LHCN-M2 (cell line): Measurements from ENCODE around the gene AP1AR. TPM values are rescaled to one million over a fixed set of nuclear protein-coding genes. Genes with fewer than 3 reads are reported as not detected.
"Not testable (repeated sequence)": the region's sequence is repeated elsewhere in the genome, so short reads cannot be mapped to it uniquely, and the experiment has no call there.

Source experiments
- DNase-seq: peaks from one replicate; pipeline ENCODE4 v3.0.0-alpha.2; 2012; ENCODE audit warnings: low read depth
- total RNA-seq: library from RNA; depleted of rRNA; stranded (reverse); fragments of >200 nt; gene quantifications from 2 replicates; pipeline ENCODE4 v1.2.3, GENCODE V29; 2014

AP1AR gene
- total RNA-seq, 1 experiment from 2014 or later = 21.6 TPM

DNA sequence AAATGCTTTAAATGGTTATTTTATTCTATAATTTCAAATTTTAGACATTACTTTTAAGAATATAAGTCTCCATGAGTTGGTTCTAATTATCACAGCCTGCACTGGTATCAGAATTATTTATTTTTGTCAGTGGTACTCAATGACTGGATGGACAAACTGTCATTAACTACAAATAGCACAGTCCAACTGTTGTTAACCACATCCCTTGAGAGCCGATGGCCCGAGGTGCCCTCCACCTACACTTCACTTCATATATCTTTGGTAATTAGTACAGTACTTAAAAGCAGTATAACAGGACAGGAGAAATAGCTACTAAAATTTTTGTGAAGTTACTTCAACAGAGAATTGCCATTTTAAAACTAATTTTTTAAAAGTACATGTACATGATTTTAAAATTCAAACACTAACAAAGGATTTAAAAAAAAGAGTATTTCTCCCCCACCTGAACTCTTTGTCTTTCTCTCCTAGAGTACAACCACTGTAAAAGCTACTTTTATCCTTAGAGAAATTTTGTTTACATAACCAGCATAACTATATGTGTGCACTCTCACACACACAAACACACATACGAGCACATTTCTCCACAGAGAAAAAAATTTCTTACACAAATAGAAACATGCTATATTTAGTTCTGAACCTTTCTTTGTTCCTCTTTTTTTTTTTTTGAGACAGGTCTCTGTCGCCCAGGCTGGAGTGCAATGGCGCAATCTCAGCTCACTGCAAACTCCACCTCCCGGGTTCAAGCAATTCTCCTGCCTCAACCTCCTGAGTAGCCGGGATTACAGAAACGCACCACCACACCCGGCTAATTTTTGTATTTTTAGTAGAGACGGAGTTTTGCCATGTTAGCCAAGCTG lies 47.7 kb downstream of the AP1AR start:
- DNase-seq = peak; percentile 4

DNA sequence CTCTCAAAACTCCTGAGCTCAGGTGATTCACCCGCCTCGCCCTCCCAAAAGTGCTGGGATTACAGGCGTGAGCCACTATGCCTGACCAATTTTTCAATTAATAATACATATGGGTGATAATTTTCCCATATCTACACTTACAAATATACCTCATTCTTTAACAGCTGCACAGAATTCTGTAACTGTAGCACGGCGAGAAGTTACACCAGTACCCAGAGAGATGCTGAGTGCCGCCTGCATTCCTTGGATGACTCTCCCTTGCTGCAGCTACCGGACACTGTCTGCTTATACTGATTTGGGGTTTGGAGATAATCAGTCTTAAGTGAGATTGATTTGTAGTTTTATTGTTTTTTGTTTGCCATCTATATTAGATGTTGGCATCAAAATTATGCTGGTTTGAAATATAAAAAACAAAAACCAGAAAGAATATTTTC lies 48.3 kb downstream of the AP1AR start:
- DNase-seq = peak; percentile 22

DNA sequence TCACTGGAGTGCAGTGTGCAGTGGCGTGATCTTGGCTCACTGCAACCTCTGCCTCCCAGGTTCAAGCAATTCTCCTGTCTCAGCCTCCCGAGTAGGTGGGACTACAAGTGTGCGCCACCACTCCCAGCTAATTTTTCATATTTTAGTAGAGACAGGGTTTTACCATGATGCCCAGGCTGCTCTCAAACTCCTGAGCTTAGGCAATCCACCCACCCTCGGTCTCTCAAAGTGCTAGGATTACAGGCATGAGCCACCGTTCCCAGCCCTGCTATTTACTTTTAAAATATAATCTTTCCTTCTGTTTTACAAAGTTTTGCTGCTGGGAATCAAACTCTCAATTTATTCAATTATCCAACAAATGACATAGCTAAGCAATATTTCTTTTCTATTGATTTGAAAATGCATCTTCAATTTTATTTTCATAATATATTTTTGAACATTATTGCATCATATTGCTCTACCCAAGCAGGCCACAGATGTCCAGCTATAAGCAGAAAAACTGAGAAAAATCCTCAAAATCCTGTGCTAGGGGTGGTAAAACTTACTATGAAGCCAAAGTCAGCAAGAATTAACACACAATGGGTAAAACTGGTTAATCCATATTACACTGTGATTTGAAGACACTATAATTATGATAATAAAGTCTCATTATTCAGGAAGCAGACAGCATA lies 48.9 kb downstream of the AP1AR start:
- no peak for DNase-seq

DNA sequence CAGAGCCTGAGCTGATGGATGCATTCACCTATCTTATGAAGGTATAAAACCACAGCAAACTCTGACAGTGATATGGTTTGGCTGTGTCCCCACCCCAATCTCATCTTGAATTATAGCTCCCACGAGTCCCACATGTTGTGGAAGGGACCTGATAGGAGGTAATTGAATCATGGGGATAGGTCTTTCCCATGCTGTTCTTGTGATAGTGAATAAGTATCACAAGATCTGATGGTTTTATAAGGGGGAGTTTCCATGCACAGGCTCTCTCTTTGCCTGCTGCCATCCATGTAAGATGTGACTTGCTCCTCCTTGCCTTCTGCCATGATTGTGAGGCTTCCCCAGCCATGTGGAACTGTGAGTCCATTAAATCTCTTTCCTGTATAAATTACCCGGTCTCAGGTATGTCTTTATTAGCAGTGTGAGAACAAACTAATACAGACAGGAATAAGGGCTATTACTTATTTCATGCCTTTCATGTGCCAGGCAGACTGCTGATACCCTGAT lies 50.4 kb downstream of the AP1AR start:
- DNase-seq = not testable (repeated sequence)

DNA sequence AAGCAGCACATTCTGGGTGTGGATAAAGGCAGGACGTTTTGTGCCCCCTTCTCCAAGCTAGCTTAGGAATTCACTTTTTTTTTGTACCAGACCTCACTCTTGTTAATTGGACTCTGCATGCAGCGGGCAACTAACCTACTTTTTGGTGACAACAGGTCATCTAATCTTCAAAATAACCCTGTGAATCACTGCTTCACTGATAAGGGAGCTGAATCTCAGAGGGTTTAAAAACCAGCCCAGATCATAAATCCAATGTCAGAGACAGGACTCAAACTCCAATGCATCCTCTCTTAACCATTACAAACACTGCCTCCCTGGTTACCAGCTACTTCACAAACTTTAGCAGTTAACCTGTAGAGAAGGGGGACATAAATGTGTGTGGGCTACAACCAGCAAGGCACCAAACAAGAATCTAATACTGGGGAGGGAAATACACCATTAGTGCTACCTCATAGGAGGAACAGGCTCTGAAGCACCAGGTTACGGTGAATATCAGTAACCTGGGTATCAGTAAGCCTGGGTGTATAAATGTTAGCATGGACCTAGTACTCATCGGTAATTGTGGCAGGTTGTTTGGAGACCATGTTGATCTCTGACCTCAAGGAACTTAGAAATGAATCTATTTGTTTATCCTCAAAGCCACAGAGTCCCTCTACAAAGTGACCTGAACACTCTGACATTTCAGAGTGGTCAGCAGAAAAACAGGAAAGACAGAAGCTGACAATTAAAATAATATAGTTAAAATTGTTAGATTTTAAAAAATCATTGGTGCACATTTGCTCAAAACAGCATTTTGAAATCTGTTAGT lies 51.5 kb downstream of the AP1AR start:
- no peak for DNase-seq

DNA sequence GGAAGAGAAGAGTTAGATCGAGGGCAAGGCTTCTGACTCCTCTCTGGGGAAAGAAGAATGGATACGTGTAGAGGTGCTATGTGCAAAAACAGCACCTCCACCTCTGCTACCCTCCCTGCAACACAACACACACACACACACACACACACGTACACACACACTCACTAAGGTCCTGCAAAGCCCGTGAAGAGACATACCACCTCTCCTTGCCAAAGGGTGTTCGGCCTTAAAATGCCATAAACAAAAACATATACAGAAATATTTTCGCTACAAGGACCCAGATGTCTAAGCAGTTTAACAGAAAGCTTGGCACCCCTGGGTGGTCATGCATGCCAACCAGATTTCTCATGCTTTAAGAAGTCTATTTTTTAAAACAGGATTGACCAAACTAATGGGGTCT lies 52.6 kb downstream of the AP1AR start:
- peak; percentile 4 for DNase-seq

DNA sequence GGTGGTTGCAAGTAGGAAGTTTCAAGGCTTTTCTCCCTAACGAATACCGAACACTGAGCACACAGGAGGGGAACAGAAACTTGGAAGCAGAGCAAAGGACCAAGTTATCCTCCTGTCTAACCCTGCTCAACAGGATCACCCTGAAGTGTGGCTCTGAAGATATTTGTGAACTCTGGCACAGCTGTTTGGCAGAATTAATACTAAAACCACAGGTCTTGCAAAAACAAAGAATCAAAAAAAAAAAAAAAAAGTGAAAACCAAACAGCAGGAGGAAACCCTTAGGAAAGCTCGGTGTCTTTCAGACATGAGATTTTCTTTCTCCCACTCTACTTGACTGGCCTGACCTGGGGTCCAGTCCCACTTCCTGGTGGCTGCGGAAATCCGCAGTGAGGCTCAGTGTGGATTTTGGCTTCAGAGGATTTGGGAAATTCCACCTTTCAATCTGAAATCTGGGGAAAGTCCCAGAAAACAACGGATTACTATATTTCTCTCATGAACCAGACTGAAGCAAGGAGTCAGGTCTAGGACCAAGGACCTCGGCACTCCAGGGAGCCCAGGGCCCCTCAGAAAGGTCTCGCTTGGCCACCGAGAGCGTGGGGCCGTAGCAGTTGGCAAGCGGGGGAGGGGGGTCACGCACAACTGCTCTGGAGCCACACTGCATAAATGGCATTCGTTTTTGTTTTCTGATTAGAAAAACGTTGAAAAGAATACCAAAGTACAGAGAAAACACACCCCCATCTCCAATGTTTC lies 53.2 kb downstream of the AP1AR start:
- DNase-seq = peak; percentile 70

DNA sequence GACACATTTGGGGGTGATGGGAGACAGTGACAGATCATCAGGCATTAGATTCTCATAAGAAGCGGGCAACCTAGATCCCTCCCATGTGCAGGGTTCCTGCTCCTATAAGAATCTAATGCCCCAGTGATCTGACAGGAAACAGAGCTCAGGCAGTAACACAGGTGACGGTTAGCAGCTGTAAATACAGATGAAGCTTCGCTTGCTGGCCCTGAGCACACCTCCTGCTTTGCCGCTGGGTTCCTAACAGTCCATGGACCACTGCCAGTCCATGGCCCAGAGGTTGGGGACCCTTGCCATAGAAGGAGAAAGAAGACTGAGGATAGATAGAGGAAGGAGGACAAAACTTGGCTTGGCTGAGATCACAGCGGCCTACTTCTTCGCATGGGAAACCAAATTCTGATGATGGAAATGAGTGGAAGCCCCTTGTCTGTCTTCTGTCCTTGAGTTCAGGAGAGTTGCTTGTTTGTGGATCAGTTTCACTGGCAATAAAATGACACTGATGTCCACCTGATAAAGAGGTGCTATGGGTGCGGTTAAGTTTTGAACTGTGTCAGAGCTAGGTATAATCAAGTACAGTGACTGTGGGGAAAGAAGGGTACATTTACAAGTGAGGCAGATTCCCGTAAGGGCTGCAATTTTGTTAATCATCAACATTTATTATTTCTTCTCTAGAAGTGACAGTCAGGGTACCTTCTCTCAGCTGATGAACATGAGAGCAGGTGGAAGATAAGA lies 55.8 kb downstream of the AP1AR start:
- no peak for DNase-seq

DNA sequence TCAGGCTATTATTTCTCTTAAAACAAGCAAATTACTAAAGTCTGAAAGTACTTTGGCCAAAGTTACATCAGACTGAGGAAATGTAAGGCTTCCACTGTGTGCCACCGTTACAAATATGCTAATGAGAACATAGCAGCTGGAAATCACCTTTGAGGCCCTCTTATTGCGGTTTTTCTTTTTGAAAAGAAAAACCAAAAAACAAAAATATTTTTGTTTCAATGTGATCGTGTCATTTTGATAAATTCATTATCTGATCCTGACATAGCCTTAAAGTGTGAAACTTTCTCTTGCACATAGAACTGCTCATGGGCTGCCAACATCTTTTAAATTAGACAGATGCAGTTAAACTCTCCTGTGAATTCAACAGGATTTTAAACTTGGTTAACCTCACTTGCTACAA lies 56.9 kb downstream of the AP1AR start:
- DNase-seq = no peak

DNA sequence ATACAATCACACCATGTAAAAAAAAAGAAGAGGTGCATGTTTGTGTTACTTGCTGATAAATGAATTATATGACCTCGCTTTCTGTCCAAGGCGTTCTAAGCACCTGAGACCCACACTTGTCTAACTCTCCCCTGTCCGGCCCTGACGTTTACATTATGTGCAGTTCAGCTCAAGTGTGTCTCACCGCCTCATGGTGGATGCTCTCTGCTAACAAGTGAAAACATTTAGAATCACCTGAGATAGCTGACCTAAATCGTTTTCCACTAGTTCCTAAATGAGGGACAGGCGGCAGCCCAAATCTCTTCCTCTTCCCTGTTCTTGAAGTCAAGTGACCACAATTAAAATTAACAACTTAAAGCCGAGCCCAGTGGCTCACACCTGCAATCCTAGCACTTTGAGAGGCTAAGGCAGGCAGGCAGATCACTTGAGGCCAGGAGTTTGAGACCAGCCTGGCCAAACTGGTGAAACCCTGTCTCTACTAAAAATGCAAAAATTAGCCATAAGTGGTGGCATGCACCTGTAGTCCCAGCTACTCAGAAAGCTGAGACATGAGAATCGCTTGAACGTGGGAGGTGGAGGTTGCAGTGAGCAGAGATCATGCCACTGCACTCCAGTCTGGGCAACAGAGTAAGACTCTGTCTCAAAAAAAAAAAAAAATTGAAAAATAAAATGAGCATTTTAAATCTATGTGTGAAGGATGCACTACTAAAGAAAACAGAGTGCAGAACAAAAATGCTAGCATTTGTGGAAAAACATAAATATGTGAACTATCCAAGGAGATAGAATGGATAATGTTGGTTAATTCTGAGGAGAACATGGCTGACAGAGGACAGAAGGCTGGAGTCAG lies 58.0 kb downstream of the AP1AR start:
- DNase-seq = no peak

DNA sequence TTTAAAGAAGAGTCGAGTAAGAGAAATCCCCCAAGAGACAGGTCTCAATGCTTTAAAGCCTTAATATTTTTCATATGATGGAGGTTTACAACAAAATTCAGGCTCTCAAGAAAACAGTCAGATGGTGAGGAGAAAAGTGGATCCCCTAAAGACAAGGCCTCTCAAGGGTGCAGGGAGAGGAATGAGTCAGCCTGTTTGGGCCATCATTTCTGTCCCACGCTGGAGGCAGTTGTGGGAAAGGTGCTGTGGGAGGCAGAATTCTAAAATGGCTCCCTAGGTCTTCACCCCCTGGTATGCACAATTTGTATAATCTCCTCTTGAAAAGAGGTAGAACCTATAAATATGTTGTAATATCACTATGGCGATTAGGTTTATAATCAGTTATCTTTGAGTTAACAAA lies 58.8 kb downstream of the AP1AR start:
- no peak for DNase-seq

DNA sequence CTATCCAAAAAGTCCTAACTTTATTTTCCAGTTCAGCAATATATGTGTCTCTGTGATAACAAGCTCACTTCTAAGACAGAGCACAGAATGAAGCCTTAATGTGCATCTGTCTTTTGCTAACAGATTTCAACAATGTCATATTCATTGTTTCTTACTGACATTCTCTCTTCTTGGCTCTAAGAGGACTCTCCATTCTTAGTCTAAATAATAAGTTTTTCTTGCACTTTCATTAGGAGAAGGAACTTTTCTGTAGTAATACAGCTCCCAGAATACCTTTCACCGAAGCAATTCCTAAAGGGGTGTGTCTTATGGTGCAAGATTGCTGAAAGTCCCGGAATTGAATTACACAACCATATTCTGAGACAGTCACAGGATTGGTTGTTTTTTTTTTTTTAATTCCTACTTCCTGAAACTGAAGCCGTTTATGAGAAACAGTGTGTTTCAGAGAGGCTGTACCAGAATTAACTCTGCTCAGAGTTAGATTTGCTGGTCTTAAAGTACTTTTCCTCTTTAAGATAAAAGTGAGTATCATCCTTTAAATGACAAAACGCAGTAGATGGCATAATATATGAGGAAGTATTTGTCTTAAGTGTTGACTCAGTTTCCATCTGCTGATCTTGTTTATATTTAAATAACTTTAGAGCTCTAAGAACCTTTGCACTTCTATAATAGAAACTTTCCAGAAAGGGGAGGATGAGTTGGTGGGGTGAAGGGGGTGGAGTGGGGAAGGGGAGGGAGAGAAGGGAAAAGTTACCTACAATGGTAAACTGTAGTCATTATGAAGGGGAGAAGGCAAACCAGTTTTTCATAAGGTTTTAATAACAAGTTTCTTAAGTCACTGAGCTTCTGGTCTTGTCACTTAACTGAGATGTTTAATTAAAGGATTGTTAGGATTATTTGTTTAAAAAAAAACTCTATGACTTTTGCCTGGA lies 65.6 kb downstream of the AP1AR start, which contains the start of gene ALPK1:
TSS of gene ALPK1 (plus strand) at position 421 of the 932 bp plus-strand sequence.
- peak; percentile 89 for DNase-seq

DNA sequence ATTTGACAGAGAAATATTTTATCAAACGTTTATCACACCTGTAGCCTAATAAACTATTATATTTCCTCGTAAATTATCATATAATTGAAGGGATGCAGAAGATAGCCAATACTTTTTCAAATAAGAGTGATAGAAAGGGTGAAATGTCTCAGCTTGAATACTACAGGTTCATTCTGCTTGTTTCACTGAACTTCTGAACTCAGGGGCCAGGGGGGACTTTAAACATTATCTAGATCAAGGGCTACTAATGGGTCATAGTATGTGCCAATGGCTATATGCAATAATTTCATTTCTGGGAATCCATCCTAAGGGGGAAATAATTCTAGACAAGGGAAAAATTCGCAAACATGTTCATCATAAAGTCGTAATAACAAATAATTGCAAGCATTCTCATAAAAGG lies 68.1 kb downstream of the AP1AR start:
- no peak for DNase-seq

DNA sequence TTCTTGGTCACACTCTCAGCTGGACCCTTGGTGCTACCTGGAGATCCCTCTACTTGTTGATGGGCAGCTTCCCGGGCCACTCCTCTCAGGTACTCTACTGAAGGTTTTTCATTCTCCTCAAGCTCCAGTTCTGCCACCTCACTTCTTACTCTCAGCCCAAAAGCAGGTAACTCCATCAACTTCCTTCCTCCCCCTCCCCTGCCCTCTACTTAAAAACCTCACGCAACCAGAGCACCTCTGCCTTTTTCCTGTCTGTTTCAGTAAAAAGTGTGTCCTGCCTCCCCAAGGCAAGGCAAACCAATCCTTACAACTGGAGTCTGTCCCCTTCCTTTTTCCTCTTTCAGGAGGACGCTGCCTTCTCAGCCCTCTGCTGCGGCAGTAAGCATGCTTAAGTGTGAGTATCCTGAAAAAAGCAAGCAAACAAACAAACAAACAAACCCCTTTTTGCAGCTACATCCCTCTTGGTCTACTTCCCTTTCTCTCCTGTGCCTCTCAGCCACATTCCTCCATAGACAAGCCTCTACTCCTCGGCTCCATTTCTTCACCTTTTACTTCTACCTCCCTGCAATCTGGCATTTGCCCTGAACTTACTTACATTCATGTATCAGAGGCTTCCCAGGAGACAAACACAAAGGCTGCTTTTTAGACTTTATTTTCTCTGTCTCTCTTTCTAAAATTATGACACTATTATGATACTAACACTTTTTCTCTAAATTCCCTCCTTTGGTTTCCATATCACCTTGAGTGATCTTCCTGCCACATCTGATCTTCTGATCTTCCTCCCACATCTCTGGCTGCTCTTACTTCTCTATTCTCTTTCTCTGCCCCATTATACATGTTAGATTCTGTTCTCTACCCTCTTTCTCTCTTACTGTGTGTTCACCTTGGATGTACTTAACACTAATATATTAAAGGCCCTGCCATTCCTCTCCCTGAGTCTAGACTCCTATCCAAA lies 71.0 kb downstream of the AP1AR start:
- DNase-seq = no peak

DNA sequence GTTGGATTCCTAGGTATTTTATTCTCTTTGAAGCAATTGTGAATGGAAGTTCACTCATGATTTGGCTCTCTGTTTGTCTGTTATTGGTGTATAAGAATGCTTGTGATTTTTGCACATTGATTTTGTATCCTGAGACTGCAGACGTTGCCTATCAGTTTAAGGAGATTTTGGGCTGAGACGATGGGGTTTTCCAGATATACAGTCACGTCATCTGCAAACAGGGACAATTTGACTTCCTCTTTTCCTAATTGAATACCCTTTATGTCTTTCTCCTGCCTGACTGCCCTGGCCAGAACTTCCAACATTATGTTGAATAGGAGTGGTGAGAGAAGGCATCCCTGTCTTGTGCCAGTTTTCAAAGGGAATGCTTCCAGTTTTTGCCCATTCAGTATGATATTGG lies 73.9 kb downstream of the AP1AR start:
- not testable (repeated sequence) for DNase-seq

DNA sequence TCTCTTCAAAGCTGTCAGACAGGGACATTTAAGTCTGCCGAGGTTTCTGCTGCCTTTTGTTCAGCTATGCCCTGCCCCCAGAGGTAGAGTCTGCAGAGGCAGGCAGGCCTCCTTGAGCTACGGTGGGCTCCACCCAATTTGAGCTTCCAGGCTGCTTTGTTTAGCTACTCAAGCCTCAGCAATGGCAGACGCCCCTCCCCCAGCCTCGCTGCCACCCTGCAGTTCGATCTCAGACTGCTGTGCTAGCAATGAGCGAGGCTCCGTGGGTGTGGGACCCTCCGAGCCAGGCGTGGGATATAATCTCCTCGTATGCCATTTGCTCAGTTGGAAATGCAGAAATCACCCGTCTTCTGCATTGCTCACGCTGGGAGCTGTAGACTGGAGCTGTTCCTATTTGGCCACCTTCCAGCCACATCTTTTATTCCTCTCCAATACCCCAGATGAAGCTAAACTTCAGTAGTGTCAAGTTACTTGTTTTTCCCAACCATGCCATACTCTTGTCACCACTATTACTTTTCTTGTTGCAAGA lies 77.7 kb downstream of the AP1AR start:
- DNase-seq = not testable (repeated sequence)

DNA sequence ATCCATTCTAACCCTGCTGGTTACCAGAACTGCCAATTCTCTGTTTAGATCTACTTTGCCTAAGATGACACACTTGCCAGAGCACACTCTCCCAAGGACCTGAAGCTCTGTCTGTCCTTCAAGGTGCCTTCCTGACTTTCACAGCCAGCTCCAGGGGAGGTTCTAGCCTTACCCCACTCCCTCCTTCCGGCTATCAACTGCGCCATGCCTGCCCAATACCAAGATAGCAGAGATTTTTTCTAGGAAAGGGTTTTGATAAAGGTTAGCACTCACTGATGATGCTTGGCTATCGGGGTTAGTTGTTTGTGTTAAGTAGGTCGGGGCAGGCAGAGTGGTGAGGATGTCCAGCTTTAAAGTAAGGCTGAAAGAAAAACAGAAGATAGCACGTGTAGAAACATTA lies 79.9 kb downstream of the AP1AR start:
- DNase-seq = no peak
